Common myeloid progenitor, CD34-positive (primary cell): ENCODE data around the gene LMO7.

ENCODE experiments used
- CTCF ChIA-PET: fragments of 350-600 bp; sonication (Branson Sonifier 250); formaldehyde crosslinking; loops from one replicate; lab custom pipeline; 2021; ENCODE audit warnings: antibody characterized with exemption; lab: Charles Lee
- POLR2A ChIA-PET: fragments of 350-600 bp; sonication (Branson Sonifier 250); formaldehyde crosslinking; loops from one replicate; lab custom pipeline; 2021; ENCODE audit warnings: antibody characterized with exemption; lab: Charles Lee
- DNase-seq, 3 donors: peaks; one replicate each; pipeline versions ENCODE4 v3.0.0 to v3.0.0-alpha.2; 2013
- H3K27ac ChIP-seq, 2 experiments: 1 replicate in 1 of 2; 2 replicates in 1 of 2; pipeline ENCODE4 v1.7.0; 2013; ENCODE audit warnings: inconsistent platforms in 2 of 2, low read length in 2 of 2, mild to moderate bottlenecking in 2 of 2, low read depth in 1 of 2, moderate library complexity in 1 of 2; ENCODE audit not compliant: severe bottlenecking in 2 of 2, insufficient read depth in 1 of 2, poor library complexity in 1 of 2
- H3K27me3 ChIP-seq, 5 experiments: replicated peaks in 2 of 5; 1 replicate in 3 of 5; 2 replicates in 2 of 5; pipeline versions ENCODE4 v1.6.1 to v1.7.0; 2013; ENCODE audit warnings: low read length in 4 of 5, mild to moderate bottlenecking in 2 of 5, moderate library complexity in 2 of 5, inconsistent platforms in 1 of 5; ENCODE audit not compliant: insufficient read depth in 5 of 5, control insufficient read depth in 4 of 5
- H3K36me3 ChIP-seq, 4 experiments: 1 replicate in 2 of 4; 2 replicates in 2 of 4; pipeline versions ENCODE4 v1.6.1 to v1.7.0; 2013; ENCODE audit warnings: low read length in 3 of 4, control low read depth in 1 of 4, mild to moderate bottlenecking in 1 of 4; ENCODE audit not compliant: control insufficient read depth in 4 of 4, insufficient read depth in 4 of 4
- H3K4me1 ChIP-seq, 4 experiments: 1 replicate in 3 of 4; 2 replicates in 1 of 4; pipeline versions ENCODE4 v1.6.1 to v1.7.1; 2013; ENCODE audit warnings: low read length in 3 of 4, mild to moderate bottlenecking in 3 of 4, control low read depth in 1 of 4, inconsistent platforms in 1 of 4, moderate library complexity in 1 of 4; ENCODE audit not compliant: control insufficient read depth in 4 of 4, insufficient read depth in 4 of 4; ENCODE audit errors: control extremely low read depth in 1 of 4
- H3K4me3 ChIP-seq, 7 experiments: 1 replicate in 4 of 7; 2 replicates in 3 of 7; pipeline versions ENCODE4 v1.5.1 to v1.7.0; 2013; ENCODE audit warnings: mild to moderate bottlenecking in 7 of 7, low read length in 6 of 7, moderate library complexity in 6 of 7, inconsistent platforms in 2 of 7, low read depth in 2 of 7, control low read depth in 1 of 7; ENCODE audit not compliant: insufficient read depth in 4 of 7, control insufficient read depth in 1 of 7; ENCODE audit errors: extremely low read depth in 1 of 7
- H3K9me3 ChIP-seq, 5 experiments: 1 replicate in 4 of 5; 2 replicates in 1 of 5; pipeline versions ENCODE4 v1.6.1 to v1.7.1; 2013; ENCODE audit warnings: low read length in 4 of 5, mild to moderate bottlenecking in 2 of 5, inconsistent platforms in 1 of 5, low read depth in 1 of 5, moderate library complexity in 1 of 5; ENCODE audit not compliant: control insufficient read depth in 4 of 5, insufficient read depth in 2 of 5; ENCODE audit errors: control extremely low read depth in 1 of 5
- WGBS: methylation state at CpG from one replicate; pipeline ENCODE4 v1.1.5; 2013; ENCODE audit not compliant: insufficient coverage; 5-methylcytosine and 5-hydroxymethylcytosine counted together

LMO7 gene

GRCh38 chr13:75804605-75805004 lies 168.5 kb downstream of the LMO7 start:
- CTCF ChIA-PET, result no interaction called here
- Histone ChIP-seq H3K36me3 (peaks cover 0 to 3% (median 1%) of the 10 kb centered on the region in 4 experiments), H3K27me3 (no peaks in the 10 kb centered on the region), H3K4me3 (no peak overlapping the region), H3K27ac (no peak overlapping the region), H3K4me1 (peaks cover 0 to 14% (median 6%) of the 10 kb centered on the region in 4 experiments), H3K9me3 (no peaks in the 10 kb centered on the region)
- no peak for DNase-seq
- POLR2A ChIA-PET, result no interaction called here
- whole genome bisulfite sequencing, result 100% methylated on average over 4 of the region's 4 CpGs

GRCh38 chr13:75806117-75806516 lies 170.0 kb downstream of the LMO7 start:
- POLR2A ChIA-PET, result no interaction called here
- H3K4me1 ChIP-seq, result peaks cover 0 to 14% (median 6%) of the 10 kb centered on the region in 4 experiments
- H3K36me3 ChIP-seq, result peaks cover 0 to 3% (median 1%) of the 10 kb centered on the region in 4 experiments
- CTCF ChIA-PET, result interaction anchor here (0.7 kb wide), 1 partner anchor 28 kb away, joined by 3 read pairs; no protein-coding TSS in a partner anchor
- WGBS, result 98% methylated on average over 7 of the region's 7 CpGs
- H3K27me3 ChIP-seq, result no peaks in the 10 kb centered on the region
- DNase-seq, result no peak
- no peak overlapping the region for H3K27ac ChIP-seq
- H3K9me3 ChIP-seq, result no peaks in the 10 kb centered on the region
- no peak overlapping the region for H3K4me3 ChIP-seq

- CTCF ChIA-PET, result interaction anchor here (1.9 kb wide), 1 partner anchor 115 kb away, joined by 6 read pairs; no protein-coding TSS in a partner anchor
- POLR2A ChIA-PET, result no interaction called here
Measured at GRCh38 chr13:75811361-75811760, 175.2 kb downstream of the LMO7 start.

GRCh38 chr13:75811841-75812240 lies 175.7 kb downstream of the LMO7 start:
- no peak for DNase-seq
- CTCF ChIA-PET, result no interaction called here
- H3K36me3 ChIP-seq, result peaks cover 0 to 3% (median 0%) of the 10 kb centered on the region in 4 experiments
- no peak overlapping the region for H3K27ac ChIP-seq
- WGBS, result no CpG with 5 or more reads among the region's 1 CpG
- H3K4me1 ChIP-seq, result no peaks in the 10 kb centered on the region
- H3K27me3 ChIP-seq, result no peaks in the 10 kb centered on the region
- H3K4me3 ChIP-seq, result no peak overlapping the region
- POLR2A ChIA-PET, result no interaction called here
- no peaks in the 10 kb centered on the region for H3K9me3 ChIP-seq

More at GRCh38 chr13:75811361-75811760, 175.2 kb downstream of the LMO7 start:
- H3K4me1 ChIP-seq, result no peaks in the 10 kb centered on the region
- H3K36me3 ChIP-seq, result peaks cover 0 to 3% (median 0%) of the 10 kb centered on the region in 4 experiments
- WGBS, result 100% methylated on average over 5 of the region's 5 CpGs
- no peaks in the 10 kb centered on the region for H3K27me3 ChIP-seq
- no peaks in the 10 kb centered on the region for H3K9me3 ChIP-seq
- no peak overlapping the region for H3K27ac ChIP-seq
- H3K4me3 ChIP-seq, result no peak overlapping the region
- no peak for DNase-seq

- CTCF ChIA-PET, result no interaction called here
- POLR2A ChIA-PET, result no interaction called here
- no peaks in the 10 kb centered on the region for H3K27me3 ChIP-seq
- no peaks in the 10 kb centered on the region for H3K9me3 ChIP-seq
- 81% methylated on average over 5 of the region's 6 CpGs for WGBS
- no peak overlapping the region for H3K27ac ChIP-seq
- H3K4me1 ChIP-seq, result no peaks in the 10 kb centered on the region
- H3K4me3 ChIP-seq, result no peak overlapping the region
- no peak for DNase-seq
- H3K36me3 ChIP-seq, result peaks cover 0 to 3% (median 0%) of the 10 kb centered on the region in 4 experiments
Measured at GRCh38 chr13:75812751-75813181, 176.6 kb downstream of the LMO7 start.

- no peaks in the 10 kb centered on the region for H3K36me3 ChIP-seq
- no peaks in the 10 kb centered on the region for H3K9me3 ChIP-seq
- ChIA-PET POLR2A (no interaction called here), CTCF (no interaction called here)
- no peak overlapping the region for H3K4me3 ChIP-seq
- H3K27ac ChIP-seq, result no peak overlapping the region
- DNase-seq, result no peak
- WGBS, result no CpG with 5 or more reads among the region's 3 CpGs
- H3K27me3 ChIP-seq, result no peaks in the 10 kb centered on the region
- no peaks in the 10 kb centered on the region for H3K4me1 ChIP-seq
Measured at GRCh38 chr13:75813323-75813722, 177.2 kb downstream of the LMO7 start.

GRCh38 chr13:75818179-75818967 lies 182.2 kb downstream of the LMO7 start:
- Histone ChIP-seq H3K27me3 (no peaks in the 10 kb centered on the region), H3K27ac (no peak overlapping the region), H3K4me1 (no peaks in the 10 kb centered on the region), H3K4me3 (no peak overlapping the region), H3K36me3 (peaks cover 0 to 8% (median 0%) of the 10 kb centered on the region in 4 experiments), H3K9me3 (no peaks in the 10 kb centered on the region)
- ChIA-PET POLR2A (no interaction called here), CTCF (no interaction called here)
- 97% methylated on average over 6 of the region's 9 CpGs for WGBS
- DNase-seq, result no peak
